Measurements from ENCODE around the gene SLC25A40. TPM values are rescaled to one million over a fixed set of nuclear protein-coding genes. Genes with fewer than 3 reads are reported as not detected.

SLC25A40 gene
- total RNA-seq, 1 donor from 2014 or later = 21.7 TPM

DNA sequence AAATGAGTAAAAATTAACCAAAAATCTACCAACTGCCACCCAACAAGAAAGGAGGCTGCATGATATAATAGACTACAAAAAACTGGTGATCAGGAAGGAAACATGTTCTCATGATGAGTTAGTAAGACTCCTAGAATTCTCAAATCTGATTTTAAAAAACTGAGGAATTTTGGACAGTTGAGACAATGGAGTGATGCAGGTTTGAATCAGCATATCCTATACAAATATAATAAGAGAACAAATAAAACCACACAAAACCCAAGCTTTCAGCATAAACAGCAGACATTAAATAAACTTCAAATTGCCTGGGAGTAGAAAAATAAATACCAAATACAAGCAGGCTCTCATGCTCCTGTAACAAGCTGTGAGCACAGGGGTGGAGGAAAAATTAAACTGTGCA, 57.8 kb downstream of the SLC25A40 start:
- H3K27me3 Mint-ChIP-seq = peaks cover 4% of the 10 kb centered on the region
- H3K9me3 Mint-ChIP-seq = no peaks in the 10 kb centered on the region
- H3K4me3 Mint-ChIP-seq = no peak overlapping the region
- DNase-seq = no peak
- ChIA-PET POLR2A (no interaction called here), CTCF (no interaction called here)
- no peak overlapping the region for H3K27ac Mint-ChIP-seq
- intact Hi-C loops (cut with micrococcal nuclease) = no loop called here
- no peaks in the 10 kb centered on the region for H3K36me3 Mint-ChIP-seq (ENCODE audit: low read depth)
- ATAC-seq (ENCODE audit: low read depth) = no peak
- TF ChIP-seq, protein P1, sequence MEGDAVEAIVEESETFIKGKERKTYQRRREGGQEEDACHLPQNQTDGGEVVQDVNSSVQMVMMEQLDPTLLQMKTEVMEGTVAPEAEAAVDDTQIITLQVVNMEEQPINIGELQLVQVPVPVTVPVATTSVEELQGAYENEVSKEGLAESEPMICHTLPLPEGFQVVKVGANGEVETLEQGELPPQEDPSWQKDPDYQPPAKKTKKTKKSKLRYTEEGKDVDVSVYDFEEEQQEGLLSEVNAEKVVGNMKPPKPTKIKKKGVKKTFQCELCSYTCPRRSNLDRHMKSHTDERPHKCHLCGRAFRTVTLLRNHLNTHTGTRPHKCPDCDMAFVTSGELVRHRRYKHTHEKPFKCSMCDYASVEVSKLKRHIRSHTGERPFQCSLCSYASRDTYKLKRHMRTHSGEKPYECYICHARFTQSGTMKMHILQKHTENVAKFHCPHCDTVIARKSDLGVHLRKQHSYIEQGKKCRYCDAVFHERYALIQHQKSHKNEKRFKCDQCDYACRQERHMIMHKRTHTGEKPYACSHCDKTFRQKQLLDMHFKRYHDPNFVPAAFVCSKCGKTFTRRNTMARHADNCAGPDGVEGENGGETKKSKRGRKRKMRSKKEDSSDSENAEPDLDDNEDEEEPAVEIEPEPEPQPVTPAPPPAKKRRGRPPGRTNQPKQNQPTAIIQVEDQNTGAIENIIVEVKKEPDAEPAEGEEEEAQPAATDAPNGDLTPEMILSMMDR (IDR thresholded peaks at IDR 0.05) = no peak
- no peaks in the 10 kb centered on the region for H3K4me1 Mint-ChIP-seq

DNA sequence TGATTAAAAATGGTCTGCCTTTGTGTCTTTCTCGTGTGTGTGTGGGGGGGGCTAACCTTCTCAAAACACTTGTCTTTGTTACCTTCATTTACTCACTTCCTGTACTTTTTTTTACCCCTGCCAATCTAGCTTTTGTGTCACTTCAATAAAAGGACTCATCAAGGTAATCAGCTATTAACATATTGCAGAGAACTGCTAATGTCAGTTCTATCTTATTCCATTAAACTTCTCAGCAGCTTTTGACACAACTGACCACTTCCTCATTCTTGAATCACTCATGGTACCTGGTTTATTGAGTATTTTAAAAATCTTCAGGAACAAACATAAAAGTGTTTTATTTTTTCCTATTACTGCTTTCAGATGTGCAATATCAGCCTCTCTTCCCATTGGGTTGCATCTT, 59.8 kb downstream of the SLC25A40 start:
- Mint-ChIP-seq H3K4me3 (no peak overlapping the region), H3K9me3 (no peaks in the 10 kb centered on the region), H3K4me1 (no peaks in the 10 kb centered on the region), H3K36me3 (ENCODE audit: low read depth) (no peaks in the 10 kb centered on the region), H3K27me3 (peaks cover 4% of the 10 kb centered on the region), H3K27ac (no peak overlapping the region)
- DNase-seq (no peak), ATAC-seq (ENCODE audit: low read depth) (no peak)
- TF ChIP-seq, protein P1 (IDR thresholded peaks at IDR 0.05) = no peak
- intact Hi-C loops (cut with micrococcal nuclease) = no loop called here
- ChIA-PET CTCF (no interaction called here), POLR2A (no interaction called here)

DNA sequence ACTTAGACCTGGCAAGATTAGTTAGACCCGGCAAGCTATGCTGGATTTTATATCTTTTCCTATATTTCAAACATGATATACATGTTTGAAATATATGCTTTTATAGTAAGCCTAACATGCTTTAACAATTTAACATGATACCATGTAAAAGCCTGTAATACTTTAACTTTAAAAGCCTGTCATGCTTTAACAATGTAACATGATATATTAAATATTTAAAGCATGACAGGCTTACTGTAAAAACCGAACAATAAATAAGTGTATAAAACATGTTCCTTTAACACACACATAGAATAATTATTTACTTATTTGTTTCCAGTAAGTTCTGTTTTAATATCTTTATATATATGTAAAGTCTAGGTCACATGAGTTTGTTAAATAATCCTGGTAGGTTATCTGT, 65.4 kb downstream of the SLC25A40 start:
- intact Hi-C loops (cut with micrococcal nuclease) = no loop called here
- Mint-ChIP-seq H3K4me1 (no peaks in the 10 kb centered on the region), H3K27ac (no peak overlapping the region), H3K27me3 (no peaks in the 10 kb centered on the region), H3K4me3 (no peak overlapping the region), H3K9me3 (no peaks in the 10 kb centered on the region), H3K36me3 (ENCODE audit: low read depth) (no peaks in the 10 kb centered on the region)
- no peak for DNase-seq
- CTCF ChIA-PET = interaction anchor here (1.2 kb wide), 1 partner anchor 9 kb away, joined by 3 read pairs; no protein-coding TSS in a partner anchor
- TF ChIP-seq, protein P1 (IDR thresholded peaks at IDR 0.05) = no peak
- no peak for ATAC-seq (ENCODE audit: low read depth)
- POLR2A ChIA-PET = no interaction called here

DNA sequence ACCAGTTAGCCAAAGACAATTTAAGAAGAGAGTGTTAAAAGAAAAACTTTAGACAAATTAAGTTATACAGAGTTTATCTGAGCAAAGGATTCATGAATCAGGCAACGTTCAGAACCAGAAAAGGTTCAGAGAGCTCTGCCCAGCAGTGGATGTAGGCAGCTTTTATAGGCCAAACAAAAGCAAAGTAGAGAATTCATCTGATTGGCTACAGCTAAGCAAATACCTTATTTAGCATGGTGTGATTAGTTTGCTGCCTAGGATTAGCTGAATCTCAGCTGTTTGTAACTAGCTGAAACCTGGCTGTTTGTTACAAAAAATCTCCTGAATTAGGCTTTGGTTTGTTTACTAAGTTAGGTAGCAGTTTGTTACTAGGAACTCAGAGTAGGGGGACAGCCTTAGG, 66.0 kb downstream of the SLC25A40 start:
- ChIA-PET CTCF (interaction anchor here (1.2 kb wide), 1 partner anchor 8 kb away, joined by 3 read pairs; no protein-coding TSS in a partner anchor), POLR2A (no interaction called here)
- Mint-ChIP-seq H3K36me3 (ENCODE audit: low read depth) (no peaks in the 10 kb centered on the region), H3K27ac (no peak overlapping the region), H3K9me3 (no peaks in the 10 kb centered on the region), H3K4me1 (no peaks in the 10 kb centered on the region), H3K27me3 (no peaks in the 10 kb centered on the region), H3K4me3 (no peak overlapping the region)
- ATAC-seq (ENCODE audit: low read depth) (no peak), DNase-seq (no peak)
- TF ChIP-seq, protein P1 (IDR thresholded peaks at IDR 0.05) = no peak
- intact Hi-C loops (cut with micrococcal nuclease) = no loop called here

DNA sequence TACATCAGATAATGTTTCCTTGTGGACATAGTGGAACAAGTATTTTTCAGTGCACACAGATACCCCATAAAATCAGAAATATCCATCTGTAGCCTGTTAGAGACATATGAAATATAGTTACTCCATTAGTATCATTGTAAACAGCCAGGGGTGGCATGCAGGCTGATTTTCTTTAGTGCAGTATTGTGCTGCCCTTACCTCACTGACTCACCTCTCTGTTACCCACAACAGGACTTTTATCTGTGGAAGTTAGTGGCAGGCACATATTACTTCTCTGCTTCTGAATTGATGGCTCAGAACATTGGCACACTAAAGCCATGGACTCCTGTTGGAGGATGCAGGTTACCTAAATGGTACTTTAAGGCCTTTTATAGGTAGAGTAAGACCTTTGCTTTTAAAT, 70.0 kb downstream of the SLC25A40 start:
- no peak for ATAC-seq (ENCODE audit: low read depth)
- DNase-seq = no peak
- Mint-ChIP-seq H3K4me1 (no peaks in the 10 kb centered on the region), H3K27me3 (no peaks in the 10 kb centered on the region), H3K9me3 (no peaks in the 10 kb centered on the region), H3K27ac (no peak overlapping the region), H3K36me3 (ENCODE audit: low read depth) (no peaks in the 10 kb centered on the region), H3K4me3 (no peak overlapping the region)
- intact Hi-C loops (cut with micrococcal nuclease) = no loop called here
- POLR2A ChIA-PET = no interaction called here
- TF ChIP-seq, protein P1 (IDR thresholded peaks at IDR 0.05) = no peak
- CTCF ChIA-PET = no interaction called here

All from activated B cell treated with CpG ODN at 0.5 μM for 24 hours (primary cell).